Hippocampal formation (tissue), 2 donors: ENCODE data around the gene COL24A1.
"Not testable (repeated sequence)": the region's sequence is repeated elsewhere in the genome, so short reads cannot be mapped to it uniquely, and the experiment has no call there.

Experiments used
- DNase-seq, 2 donors: peaks; one replicate each; lab custom pipeline; 2025; lab: John Stamatoyannopoulos, UW

COL24A1 gene

DNA sequence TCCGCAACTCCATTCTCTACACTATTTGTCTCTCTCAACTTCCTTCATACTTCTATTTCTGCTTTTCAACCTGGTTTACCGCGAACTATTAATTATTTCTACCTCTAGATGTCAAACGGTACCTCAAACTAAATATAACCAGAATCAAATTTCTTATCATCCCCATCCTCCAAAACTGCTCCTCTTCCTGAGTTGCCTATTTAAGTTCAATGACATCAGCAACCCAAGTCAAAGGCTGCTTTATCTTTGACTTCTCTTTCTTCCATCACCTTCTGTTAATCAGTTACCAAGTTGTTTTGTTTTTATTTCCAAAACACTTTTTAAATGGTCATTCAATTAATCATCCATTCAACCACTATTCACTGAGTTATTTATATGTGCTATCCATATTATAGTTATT lies 171.9 kb downstream of the COL24A1 start:
- no peak for DNase-seq

DNA sequence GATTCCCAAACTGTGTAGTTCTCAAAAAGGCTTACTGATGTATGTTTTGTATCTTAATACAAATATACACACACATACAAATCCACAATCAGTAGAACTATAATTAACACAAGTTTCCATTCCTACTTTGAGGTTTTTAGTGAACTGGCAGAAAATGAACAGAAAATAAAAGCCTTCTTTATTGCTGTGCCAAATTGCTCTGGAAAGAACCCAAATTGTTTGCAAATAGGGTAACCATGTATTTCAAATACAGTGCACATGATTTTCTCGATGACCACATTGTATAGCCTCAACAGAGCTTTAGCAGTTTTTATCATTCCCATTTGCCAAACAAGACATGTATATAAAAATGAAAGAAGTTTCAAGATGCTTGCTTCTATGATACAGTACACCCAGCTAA lies 173.3 kb downstream of the COL24A1 start:
- no peak for DNase-seq

DNA sequence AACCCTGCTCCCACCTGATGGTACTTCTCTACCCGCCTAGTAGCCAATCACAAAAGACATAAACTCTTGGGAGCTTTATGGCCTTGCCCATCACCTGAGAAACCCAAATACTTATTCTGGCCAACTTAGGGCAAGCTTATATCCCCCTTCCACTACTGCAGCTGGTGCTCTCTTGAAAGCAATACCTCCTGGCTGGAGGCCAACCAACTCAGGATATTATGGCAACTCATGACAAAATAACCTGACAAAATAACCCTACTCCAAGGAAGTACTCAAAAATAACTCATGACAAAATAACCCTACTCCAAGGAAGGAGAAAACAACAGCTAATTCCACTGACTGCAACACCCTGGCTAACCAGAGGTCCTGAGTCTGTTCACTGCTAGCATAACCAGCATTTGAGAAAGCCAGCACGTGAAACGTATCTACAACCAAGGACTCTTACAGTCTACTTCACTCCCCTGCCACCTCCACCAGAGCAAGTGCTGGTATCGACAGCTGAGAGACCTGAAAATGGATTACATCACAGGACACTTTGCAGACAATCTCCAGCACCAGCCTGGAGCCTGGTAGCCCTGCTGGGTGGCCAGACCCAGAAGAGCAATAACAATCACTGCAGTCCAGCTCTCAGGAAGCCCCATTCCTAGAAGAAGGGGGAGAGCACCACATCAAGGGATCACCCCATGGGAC lies 179.9 kb downstream of the COL24A1 start:
- no peak for DNase-seq

DNA sequence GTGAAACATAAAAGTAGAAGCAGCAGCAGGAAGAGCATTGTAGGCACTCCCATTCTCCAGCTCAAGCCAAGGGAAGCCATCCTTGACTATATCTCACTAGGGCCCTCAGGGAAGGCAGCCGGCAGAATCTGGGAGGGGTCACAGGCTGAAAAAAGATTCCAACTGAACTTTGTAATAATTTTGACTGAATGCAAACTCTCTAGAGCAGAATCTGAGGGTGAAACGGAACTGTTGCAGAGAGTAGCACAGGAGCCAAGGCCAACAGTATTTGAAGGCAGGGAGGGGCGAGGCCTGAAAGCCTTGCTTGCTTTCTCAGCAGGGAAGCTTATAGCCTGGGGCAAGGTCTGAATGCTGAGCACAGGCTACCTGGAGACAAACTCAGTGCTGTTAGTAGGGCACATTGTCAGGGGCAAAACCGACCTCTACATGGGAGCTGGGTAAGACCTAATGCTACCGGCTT lies 180.6 kb downstream of the COL24A1 start:
- no peak for DNase-seq

DNA sequence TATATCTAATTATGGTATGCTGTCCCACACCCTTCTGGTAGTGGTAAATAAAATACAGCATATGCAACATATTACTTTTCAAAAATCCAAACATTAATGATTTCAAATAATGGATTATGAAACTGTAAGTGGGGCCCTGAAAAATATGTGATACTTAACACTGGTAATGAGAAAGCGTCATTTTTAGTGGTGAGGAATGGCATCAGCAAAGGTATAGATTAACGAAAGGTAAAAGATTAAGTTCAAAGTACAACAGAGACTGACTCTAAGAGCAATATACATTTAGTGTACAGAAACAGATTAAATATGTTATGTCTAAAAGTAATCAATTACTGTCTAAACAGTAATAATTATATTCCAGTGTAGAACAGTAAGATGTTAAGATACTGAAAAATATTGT lies 194.1 kb downstream of the COL24A1 start:
- no peak for DNase-seq

DNA sequence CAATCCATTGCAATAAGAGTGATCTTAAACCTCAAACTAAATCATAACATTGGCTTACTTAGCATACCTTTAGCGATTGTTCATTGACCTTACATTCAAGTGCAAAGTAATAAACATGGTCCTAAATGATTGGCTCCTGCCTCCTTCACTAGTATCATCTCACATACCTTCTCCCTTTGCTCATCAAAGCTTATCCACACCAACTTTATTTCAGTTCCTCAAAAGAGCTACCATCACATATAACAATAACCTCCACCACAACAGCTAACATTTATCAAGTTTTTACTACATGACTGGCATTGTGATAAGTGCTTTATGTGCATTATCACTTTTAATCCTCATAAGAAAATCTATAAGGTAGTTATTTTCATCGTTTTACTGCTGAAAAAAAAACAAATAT lies 198.8 kb downstream of the COL24A1 start:
- no peak for DNase-seq

DNA sequence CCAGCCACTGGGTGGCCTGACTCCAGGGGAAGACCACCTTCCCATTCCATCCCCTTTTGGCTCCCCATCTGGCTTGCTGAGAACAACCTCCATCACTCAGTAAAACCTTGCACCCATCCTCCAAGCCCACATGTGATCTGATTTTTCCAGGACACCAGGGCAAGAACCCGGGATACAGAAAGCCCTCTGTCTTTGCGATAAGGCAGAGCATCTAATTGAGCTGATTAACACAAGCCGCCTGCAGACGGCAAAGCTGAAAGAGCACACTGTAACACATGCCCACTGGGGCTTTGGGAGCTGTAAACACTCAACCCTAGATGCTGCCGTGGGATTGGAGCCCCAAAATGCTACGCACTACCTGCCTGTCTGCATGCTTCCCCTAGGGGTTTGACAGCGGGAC lies 201.4 kb downstream of the COL24A1 start:
- not testable (repeated sequence) for DNase-seq

DNA sequence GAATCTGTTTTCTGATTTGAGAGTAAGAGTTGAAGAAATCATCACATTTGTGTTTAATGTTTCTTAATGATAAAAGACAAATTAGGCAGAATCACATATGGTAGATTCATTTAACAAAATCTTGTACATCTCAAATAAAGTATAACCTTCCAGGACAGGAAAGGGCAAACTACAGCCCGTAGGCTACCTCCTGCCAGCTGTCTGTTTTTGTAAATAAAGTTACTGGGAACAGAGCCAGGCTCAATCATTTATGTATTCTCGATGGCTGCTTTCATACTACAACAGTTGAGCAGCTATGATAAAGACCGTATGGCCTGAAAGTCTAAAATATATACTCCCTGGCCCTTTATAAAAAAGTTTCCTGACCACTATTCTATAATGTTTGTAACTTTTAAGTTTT lies 204.1 kb downstream of the COL24A1 start:
- no peak for DNase-seq

DNA sequence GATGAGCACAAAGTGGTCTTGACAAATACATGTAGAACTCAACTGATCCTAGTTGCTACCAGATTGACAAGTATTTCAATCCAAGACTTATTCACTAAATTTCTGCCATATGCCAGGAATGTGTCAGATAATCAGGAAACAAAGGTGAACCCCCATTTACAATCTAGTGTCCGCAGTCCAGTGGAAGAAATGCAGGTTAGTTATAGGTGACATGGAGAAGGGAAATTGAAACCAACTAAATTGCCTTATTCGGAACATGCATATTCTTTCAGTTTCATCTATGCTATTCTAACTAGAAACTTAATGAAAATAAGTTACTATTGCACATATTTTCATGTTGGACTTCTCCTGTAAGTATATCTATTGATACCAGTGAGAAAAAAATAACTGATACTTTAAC lies 209.4 kb downstream of the COL24A1 start:
- DNase-seq, result no peak

DNA sequence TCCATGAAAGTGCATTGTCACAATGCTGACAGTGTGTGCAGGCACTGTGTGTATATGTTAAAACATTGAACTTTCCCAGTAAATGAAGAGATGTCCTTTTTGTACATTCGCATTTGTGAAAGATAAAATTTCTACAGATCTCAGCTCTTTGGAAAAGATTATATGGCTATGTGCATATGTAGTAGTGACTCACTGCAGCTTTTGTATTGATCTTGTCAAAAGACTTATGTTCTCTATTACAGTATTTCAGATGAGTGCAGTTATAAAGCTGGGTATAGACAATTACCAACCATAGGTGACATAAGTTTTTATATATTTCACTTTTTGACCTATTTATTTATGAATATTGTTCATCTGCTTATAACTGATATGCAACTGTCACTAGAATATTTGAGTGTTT lies 212.6 kb downstream of the COL24A1 start:
- no peak for DNase-seq

DNA sequence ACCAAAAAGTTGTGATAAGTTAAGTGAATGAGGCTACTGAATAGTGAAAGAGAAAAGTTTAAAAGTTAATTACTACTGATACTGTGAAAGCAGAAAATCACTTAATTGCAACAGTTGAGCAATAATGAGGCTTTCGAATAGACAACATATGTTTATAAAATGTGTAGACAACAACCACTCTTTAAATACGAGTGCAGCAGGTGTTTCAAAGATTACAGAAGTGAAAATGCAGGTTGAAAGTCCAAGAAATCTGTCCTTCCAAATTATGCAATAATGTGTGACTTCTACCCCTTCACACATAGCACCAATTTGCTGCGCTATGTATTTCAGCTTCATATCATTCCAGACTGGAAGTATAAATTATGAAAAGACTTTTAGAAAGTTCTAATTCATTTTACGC lies 213.0 kb downstream of the COL24A1 start:
- DNase-seq, result no peak

DNA sequence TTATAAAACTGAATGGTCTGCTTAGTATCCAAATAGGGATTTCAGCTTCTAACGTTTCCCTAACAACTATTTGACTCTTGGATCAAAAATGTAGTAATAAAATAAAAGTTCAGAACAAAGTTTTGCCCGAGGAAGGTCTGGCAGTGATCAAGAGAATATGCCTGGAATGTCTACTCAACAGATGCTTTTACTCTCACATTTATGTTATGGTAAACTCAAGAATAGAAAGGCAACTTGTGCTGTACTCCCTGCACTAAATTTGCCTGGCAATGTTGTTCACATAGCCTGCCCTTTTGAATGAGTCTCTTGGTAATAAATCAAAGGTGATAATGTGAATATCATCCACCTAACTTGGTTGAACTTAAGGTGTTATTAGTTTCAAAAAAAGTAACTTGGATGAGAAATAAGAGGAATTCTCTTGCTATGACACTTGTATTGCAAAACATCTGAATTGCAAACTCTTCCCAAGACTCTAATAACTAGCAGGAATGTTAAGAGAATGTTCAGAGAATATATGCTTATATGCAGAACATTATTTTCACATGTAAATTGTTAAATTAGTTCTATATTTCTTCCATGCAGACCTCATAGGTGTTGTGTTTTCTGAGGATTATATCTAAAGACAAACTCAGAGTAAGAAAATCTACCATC lies 215.8 kb downstream of the COL24A1 start:
- no peak for DNase-seq

DNA sequence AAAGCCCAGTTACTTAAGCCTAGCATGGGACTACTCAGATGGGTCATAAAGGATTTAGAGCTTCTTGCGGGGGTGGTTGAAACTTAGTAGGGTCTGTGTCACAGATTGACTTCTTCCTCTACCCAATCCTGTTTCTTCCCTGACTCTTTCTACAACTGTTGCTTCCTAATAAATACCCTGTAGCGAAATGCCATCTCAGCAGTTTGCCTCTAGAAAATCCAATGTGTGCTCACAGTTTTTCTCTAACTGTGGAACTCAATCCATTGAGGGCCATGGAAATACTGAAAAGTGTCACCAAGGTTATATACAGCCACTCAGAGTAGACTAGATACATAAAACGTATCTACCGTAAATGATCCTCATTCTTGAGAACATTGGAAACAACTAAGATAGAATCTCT lies 217.7 kb downstream of the COL24A1 start:
- no peak for DNase-seq

DNA sequence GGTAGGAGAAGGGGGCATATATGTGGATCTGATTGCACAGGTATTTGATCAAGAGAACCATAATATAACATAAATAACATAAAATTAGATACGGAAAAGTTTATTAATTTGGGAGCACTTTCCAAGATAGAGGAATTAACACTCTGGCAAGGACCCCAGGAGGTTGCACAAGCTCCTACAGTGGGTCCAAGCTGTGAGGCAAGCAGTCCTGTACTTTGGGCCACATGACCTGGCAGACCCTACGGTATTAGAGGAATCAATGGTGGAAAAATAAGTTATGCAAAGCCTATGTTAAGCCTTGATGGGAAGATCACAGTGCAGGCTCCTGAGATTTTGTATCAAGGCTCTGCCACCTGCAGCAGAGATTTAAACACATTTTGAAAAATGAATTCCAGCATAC lies 220.1 kb downstream of the COL24A1 start:
- no peak for DNase-seq

DNA sequence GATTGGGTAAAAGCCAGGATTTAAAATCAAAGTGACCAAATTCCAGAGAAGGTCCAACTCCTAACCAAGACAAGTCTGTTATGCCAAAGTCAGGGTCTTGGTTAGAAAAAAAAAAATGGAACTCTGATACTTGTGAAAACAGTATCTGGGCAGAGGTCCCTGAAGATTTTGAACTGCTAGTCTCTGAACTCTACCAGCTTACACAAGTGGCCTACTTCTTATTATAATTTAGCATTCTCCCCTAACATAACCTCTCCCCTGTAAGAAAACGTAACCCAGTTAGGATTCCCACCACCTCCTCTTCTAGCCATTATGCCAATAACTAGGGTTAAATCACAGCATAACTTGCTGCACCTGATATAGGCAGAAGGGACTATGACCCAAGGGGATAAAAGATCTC lies 220.5 kb downstream of the COL24A1 start:
- DNase-seq, result no peak

DNA sequence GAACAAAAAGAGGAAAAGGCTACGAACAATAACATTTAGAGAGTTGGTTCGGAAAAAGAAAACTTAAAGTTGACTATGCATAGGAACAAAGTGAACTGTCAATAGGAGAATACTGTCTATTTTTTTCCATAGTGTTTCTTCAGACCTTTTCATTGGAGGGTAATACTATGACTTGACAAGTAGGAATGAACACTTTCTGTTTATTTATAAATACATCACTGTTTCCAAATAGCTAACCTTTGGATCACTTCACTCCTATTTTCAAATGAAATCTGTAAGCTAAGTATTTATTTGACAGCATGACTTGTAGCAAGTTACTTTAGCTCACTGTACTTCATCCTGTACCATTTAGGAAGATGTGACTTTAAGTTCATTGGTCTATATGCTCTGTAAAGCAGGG lies 221.3 kb downstream of the COL24A1 start:
- no peak for DNase-seq

DNA sequence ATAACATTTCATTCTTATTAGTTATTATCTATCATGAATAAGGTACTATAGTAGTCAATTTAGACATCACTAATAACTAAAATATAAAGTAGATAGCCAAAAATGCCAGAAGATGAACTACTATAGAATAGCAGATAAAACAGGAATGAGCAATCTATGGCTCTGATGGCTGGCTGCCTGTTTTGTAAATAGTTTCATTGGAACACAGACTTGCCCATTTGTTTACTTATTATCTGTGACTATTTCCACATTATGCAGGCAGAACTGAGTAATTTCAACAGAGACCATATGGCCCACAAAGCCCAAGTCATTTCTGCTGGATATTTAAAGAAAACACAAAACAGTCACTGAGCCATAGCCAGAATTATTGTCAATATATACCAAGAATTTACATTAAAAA lies 222.1 kb downstream of the COL24A1 start:
- no peak for DNase-seq

DNA sequence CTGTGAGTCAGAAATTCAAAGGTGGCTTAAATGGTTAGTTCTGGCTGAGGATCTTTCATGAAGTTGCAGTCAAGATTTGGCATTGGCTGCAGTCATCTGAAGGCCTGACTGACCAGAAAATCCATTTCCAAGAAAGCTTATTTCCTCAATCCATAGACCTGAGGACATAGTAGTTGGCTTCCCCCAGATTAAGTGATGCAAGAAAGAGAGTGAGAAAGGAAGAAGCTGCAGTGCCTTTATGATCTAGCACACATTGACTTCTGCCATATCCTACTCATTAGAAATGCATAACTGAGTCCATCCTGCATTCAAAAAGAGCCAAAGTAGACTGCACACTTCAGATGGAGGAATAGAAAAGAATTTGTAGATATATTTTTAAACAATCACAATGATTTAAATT lies 222.6 kb downstream of the COL24A1 start:
- no peak for DNase-seq

DNA sequence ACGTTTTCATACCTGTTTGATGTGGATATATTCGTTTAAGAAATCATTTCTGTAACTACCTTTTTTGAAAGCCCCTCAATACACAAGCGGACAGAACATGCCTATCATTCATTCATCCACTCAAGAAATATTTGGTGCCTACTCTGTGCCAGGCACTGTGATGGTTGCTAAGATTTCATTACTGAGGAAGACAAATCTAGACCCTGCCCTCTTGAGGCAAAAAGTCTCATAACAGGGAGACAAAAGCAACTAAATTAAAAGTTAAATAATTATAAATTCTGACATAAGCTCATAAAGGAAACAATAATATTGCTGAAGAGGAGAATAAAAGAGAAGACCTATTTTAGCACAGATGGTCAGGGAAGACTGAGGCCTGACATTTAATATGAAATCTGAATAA lies 244.8 kb downstream of the COL24A1 start:
- no peak for DNase-seq

DNA sequence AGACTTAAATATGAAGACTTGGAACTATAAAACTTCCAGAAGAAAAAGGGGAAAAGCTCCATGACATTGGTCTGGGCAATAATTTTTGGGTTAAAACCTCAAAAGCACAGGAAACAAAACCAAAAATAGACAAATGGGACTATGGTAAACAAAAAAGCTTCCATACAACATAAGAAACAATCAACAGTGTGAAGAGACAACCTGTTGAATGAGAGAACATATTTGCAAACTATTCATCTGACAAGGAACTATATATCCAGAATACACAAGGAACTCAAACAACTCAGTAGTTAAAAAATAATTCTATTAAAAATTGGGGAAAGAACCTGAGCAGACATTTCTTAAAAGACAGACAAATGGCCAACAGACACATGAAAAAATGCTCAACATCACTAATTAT lies 255.7 kb downstream of the COL24A1 start:
- DNase-seq, result no peak

DNA sequence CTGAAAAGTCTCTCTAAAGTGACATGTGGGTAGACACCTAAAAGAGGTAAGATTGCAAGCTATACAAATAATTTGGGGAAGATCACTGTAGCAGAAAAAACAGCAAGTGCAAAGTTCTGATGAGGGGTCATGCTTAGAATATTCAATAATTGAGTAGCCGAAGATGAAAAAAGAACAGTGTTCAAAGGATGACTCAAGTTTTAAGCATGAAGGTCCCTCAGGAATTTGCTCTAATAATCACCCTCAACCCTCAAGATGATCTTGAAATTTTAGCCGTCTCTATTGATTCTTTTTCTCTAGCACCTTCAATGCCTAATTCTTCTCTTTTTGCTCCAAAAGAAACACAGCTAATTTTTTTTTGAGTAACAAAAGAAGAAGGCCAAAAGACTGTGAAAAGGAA lies 257.7 kb downstream of the COL24A1 start:
- no peak for DNase-seq

DNA sequence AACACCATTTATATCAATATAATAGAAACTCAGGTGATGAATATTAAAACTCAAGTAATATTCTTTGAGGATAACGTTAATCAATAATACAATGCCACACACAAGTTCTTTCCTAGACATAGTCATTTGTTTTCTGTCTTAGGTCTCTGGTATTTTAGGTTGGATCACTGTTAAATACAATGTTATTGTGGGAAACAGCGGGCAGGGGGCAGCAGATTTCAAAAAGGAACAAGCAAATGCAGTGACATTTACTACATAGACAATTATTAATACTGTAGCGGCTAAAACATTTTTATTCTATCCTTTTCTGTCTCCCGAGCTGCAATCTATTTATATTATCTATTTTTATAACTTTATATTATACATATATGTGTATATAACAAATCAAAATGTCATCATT lies 261.9 kb downstream of the COL24A1 start:
- no peak for DNase-seq

DNA sequence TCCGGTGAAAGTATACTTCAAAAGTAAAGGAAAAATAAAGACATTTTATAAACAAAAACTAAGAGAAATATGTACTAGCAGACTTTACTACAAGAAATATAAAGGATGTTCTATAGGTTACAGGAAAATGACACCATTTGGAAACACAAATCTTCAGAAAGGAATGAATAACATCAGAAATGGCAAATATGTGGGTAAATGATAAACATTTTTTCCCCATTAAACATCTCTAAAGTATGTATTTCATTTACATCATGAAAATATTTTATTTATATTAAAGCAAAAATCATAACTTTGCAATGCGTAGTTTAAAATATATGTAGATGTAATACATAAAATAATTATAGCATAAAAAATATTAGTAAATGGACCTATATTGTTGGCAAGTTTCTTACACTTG lies 264.2 kb downstream of the COL24A1 start:
- DNase-seq, result no peak

DNA sequence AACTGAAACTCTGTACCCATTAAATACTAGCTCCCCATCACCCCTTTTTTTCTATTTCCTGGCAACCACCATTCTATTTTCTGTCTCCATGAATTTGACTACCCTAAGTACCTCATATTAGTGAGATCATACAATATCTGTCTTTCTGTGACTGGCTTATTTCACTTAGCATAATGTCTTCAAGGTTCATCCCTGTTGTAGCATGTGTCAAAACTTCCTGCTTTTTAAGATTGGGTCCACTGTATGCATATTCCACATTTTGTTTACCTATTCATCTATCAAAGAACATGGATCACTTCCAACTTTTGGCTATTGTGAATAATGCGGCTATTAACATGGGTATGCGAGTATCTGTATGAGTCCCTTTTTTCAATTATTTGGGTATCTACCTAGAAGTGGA lies 266.7 kb downstream of the COL24A1 start:
- DNase-seq, result no peak
